Measurements from ENCODE around the gene SOCS2.
A peak's percentile ranks its signal among the peaks of the same experiment; 100 is the strongest.

The SOCS2 gene

GRCh38 chr12:93568091-93568490, 4.4 kb upstream of the SOCS2 start:
- no peak for DNase-seq

DNA sequence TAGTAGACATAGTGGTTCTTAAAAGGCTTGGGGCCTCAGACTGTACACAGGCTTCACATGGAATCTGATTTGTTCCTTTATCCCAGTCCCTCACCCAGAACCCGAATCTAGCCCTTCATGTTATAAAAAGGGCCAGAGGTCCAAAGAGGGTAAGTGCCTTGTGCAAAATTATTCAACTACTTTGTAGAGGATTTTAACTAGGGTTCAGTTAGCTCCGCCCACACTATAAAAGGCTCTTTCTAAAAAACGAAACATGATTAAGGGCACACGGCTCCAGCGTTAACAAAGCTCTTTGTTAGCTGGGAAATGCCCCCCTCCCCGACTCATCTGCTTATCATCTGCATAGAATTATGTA, 3.2 kb upstream of the SOCS2 start:
- DNase-seq = no peak

- peak; percentile 75 for DNase-seq
Measured at GRCh38 chr12:93569656-93570551, 2.6 kb upstream of the SOCS2 start.

DNA sequence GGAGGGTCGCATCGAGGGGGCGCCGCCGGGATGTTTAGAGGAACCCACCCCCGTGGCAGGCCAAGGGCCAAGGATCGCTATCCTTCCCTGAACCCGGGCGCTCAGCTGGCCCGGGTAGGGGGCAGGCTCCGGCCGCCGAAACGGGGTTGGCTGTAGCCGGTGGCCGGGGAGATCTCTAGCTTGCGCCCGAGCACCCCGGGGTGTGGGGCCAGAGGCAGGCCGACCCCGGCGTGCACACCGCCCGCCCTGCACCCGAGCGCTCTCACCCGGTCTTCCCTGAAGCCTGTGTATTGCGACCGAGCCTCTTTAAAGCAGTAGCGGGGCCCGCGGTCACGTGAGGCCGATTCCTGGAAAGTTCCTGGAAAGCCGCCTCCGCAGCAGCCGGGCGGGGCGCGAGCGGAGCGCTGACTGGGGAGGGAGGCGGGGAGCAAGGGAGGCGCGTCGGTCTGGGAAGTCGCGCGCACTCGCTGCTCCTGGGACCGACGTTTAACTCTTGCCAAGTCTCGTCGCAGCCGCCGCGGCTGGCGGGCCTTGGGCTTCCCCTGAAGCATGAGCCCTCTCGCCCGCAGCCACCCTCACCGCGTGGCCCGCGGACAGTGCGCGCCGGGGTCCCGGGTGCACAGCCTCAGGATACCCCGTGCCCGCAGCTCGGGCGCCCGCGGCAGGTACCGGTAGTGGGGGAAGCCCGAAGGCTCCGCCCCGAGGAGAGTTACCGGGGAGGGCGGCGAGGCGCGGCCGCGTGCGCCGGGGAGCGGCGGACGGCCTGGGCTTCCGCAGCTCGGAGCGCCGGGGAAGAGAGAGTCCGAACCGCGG, 1.7 kb upstream of the SOCS2 start:
- peak; percentile 83 for DNase-seq

GRCh38 chr12:93571365-93571924, 1.0 kb upstream of the SOCS2 start:
- peak; percentile 51 for DNase-seq

DNA sequence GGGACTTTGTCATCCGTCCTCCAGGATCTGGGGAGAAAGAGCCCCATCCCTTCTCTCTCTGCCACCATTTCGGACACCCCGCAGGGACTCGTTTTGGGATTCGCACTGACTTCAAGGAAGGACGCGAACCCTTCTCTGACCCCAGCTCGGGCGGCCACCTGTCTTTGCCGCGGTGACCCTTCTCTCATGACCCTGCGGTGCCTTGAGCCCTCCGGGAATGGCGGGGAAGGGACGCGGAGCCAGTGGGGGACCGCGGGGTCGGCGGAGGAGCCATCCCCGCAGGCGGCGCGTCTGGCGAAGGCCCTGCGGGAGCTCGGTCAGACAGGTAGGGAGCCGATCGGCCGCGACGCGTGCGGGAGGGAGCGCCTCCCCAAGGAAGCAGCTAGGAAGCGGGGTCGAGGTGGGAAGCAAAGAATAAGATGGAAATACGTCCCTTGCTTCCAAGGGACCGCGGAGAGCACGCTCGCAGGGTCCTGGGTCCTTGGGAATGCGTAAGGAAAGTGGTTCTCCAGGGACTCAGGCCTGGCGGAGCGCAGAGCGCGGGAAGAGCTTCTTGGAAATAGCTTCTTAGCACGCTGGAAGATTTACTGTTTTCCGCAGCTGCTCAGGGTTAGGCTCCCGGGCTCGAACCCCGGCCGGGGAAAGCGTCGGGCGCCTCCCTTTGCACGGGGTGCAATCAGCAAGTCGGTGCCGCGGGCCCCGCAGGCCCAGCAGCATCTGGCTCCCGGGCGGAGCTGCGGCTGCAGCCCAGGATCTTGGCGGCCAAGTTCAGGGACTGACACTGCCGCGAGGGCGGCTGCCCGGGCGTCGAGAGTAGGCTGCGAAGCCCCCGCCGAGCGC, 457 bp downstream of the SOCS2 start:
- DNase-seq = no peak

DNA sequence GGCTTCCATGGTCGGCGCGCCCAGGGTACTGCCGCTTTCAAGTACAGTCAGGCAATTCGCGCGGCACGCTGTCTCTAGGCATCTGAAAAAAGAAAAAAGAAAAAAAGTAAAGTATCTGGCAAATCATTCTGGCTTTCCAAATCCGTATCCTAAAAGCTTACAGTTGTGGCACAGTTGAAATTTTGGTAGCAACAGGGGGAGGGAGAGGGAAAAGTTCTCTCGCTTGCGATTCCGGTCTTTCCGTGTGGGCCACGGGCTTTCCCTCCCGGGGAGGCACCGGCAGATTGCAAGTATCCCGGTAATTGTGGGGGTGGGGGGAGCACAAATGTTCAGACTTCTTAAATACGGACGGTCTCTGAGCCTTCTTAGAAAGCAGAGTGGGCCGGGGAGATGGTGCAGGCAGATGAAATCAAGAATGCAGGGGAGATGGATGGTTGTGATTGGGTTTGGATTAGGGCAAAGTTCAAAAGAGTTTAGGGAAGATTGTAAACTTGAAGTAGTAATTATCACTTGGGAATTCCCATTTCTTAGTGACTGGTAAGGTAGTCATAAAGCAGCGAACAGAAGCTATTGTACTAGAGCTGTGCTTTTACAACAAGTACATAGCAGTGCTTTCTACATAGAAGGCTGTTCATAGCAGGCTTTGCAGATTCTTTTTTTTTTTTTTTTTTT, 1.2 kb downstream of the SOCS2 start:
- DNase-seq = peak; percentile 25

DNA sequence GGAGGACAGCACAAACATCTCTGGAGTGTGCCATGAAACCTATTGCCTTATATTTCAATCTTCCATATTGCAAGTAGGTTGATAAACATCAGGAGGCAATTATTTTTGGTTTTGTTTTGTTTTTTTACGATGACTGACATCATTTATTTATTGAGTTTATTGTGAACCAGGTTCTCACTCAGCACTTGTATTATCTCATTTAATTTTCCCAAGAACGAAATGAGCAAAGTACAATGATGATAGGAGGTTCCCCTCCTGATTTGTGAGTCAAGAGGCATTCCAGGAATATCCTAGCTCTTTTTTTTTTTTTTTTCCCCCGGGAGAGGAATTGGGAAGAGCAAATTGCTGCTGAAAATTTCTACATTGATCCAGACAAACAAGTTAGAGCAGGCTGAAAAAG, 4.7 kb downstream of the SOCS2 start:
- no peak for DNase-seq

DNA sequence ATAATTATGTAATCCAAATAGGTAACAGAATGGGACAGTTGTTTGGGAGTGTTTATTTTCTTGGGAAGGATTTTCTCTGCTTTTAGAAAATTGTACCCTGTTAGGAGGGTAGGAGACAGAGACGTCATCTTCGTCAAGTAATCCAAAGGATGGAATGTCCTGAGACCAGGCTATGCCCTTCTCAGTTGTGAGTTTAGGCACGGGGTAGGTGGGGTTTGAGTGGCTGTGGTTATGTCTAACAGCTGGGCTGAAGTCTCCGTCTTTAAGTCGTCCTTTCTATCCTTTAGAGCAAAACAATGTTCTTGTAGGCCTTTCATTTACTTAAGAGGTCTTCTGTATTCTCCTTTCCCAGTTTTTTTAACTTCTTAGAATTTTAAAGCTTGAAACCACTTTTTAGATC, 5.7 kb downstream of the SOCS2 start:
- no peak for DNase-seq

DNA sequence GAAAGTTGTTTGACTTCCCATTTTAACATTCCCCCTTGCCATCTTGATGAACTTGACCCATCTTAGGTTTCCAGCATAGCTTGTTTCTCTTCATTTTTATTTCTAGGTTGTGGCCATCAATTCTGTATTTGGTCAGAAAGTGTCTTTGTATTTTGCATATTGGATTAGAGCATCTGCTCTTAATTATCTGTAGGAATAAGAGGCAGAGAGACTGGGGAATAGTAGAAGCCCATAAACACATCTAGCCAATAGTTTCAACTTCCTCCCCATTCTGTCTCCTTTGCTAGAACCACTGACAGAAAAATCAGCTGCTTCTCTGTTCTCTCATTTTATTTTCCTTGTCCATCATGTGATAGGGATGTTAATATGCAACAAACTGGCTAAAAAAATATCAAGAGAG, 8.2 kb downstream of the SOCS2 start:
- no peak for DNase-seq

- DNase-seq = no peak
Measured at GRCh38 chr12:93581370-93581769, 8.9 kb downstream of the SOCS2 start.

DNA sequence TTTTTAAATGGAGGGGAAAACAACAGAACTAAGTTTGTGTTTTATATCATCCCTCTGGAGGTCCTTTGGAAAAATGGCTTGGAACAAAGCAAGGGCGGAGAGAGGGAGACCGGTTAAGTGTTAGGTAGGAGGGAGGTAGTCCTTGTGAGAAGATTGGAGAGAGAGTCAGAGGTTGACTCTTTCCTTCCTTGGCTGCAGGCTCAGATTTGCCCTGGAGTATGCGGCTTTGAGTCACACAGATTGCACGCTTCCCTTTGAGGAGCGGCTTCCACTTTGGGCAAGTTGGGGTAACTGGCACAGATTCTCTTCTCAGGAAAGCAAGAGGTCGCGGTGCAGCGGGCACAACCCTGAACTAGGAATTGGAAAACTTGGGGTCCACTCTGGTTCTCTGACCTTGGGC, 9.9 kb downstream of the SOCS2 start:
- DNase-seq = no peak

DNA sequence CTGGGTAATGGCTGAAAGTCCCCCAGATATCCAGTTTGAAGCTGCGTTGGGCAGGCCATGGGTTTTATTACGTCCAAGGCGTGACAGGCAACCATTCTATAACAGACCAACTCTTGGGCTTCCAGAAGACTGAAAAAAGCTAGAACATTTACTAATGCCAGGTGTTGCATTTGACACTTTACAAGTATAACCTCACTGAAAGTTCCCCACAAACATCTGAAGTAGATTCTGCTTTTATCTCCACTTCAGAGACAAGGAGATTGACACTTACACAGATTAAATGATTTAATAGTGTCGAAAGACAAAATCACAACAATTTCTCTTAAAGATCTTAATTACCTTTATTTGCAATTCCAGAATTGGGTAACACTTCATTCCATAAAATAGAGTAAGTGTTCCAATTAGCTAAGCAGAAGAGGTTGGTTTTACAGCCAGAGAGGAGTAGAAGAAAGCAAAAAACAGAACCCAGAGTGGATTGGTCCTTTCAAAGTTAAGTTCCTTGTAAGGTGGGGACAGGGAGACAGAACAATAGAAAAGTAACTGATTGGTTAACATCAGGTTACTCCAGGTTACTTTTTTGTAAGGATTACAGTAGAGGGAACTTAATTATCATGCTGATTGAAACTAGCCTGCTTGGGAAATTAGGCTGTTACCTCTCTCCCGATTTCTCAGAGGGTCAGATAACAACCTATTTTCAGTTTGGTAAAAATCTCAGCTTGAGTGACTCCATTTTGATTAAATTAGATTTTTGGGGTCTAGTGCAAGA, 11.3 kb downstream of the SOCS2 start:
- no peak for DNase-seq

GRCh38 chr12:93585247-93585646, 12.8 kb downstream of the SOCS2 start:
- no peak for DNase-seq

GRCh38 chr12:93587611-93588010, 15.1 kb downstream of the SOCS2 start:
- no peak for DNase-seq

GRCh38 chr12:93589081-93589480, 16.6 kb downstream of the SOCS2 start:
- no peak for DNase-seq

- peak; percentile 24 for DNase-seq
Measured at GRCh38 chr12:93591137-93591868, 18.8 kb downstream of the SOCS2 start.

DNA sequence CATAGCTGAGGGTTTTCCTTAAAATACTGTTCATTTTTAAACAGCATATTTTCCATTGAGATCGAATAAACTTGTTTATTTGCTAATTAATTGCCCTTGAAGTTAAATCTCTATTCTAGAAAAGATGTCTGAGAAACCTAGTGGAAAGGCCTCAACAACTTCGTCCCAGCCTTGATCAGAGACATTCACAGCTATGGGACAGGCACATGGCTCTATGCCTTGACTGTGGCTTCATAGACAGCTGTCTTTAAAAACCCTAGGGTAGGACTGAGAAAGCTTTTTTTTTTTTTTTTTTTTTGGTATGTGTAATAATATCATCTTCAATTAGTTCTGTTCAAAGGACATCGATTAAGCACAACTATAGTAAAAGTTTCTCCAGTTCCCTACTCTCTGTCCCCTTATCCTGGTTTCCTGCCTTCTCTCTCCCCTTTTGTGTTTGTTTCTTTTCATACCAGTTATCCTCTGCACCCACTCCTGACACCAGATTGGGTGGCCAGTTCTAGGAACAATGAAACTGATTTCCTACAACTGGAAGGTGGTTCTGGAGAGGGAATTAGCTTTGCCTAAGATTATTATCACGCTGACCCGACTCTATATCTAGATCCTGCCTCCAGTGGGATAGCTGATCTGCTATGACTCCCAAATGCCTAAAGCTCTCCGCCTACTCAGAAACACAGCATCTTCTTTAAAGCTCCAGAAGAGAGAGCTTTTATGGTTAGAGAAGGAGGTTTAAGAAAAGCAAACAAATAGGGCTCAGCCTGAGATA, 20.3 kb downstream of the SOCS2 start:
- no peak for DNase-seq

DNA sequence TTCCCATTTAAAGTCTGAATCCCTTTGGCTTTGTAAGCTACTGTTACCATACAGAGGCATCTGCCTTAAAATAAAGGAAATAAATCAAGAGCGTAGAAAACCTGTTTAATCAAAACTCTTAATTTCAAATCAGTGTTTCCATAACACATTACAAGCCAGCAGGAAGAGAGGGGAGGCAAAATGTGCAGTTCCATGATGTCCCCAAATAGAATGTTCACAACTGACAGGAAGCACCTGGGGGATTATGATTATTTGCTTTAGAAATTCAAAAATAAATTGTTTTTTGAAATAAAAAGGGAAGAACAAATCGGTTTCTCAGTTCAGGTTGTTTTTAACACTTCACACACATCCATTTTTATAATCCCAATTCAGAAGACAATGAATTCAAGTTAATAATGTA, 21.4 kb downstream of the SOCS2 start:
- DNase-seq = no peak

DNA sequence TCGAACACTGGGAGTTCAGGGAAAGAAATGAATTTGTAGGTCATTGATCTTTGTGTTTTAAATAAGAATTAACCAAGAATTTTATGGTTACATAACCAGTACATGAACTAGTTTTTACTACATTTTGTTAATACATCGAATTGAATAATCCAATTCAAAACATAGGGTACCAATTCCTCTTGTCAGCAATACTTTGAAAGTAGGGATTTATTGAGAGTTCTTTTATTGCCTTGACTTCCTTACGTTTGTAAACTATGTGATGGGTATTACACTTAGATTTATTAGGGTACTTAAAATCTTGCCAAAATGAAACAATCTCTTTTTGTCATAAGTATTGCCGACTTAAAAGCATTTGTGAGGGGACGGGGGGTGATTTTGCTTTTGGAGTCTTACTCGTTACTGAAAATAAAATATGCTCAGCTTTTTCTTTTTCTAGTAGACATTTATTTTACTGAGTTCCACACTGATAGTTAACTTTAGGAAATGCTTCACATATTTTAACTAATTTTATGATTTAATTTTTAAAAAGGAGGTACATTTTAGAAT, 22.4 kb downstream of the SOCS2 start:
- DNase-seq = no peak
